GM18505 (cell line): ENCODE measurements around the gene GLTP.

Source experiments
- ATAC-seq: cut with Tn5 transposase; IDR thresholded peaks from one replicate; pipeline ENCODE4 v1.9.1; 2021; ENCODE audit not compliant: unreplicated experiment
- POLR2A ChIP-seq: IDR thresholded peaks from 4 replicates; pipeline ENCODE4 v1.6.1; 2011; ENCODE audit warnings: borderline replicate concordance; ENCODE audit not compliant: insufficient read depth, insufficient read length; ENCODE audit errors: extremely low read depth

Gene GLTP

GRCh38 chr12:109810954-109811623 is 69.3 kb downstream of the GLTP start:
- no peak for TF ChIP-seq POLR2A
- no peak for ATAC-seq

- no peak for TF ChIP-seq POLR2A
- no peak for ATAC-seq
Observed at GRCh38 chr12:109808876-109809646, 71.3 kb downstream of the GLTP start.

GRCh38 chr12:109807954-109808643 is 72.2 kb downstream of the GLTP start:
- no peak for ATAC-seq
- TF ChIP-seq POLR2A, result no peak

GRCh38 chr12:109804820-109805761 is 75.2 kb downstream of the GLTP start:
- no peak for ATAC-seq
- no peak for TF ChIP-seq POLR2A

- ATAC-seq, result no peak
- no peak for TF ChIP-seq POLR2A
Observed at GRCh38 chr12:109803678-109804077, 76.7 kb downstream of the GLTP start.

- ATAC-seq, result no peak
Observed at GRCh38 chr12:109802828-109803227, 77.5 kb downstream of the GLTP start.

More at GRCh38 chr12:109802828-109803227, 77.5 kb downstream of the GLTP start:
- TF ChIP-seq POLR2A, result no peak
